GM23338 (cell line): ENCODE data around the gene FAM181B.

ENCODE experiments used
- CREB1 ChIP-seq: fragments of 250-450 bp; sonication (Bioruptor Pico); IDR thresholded peaks from 2 replicates; pipeline ENCODE4 v1.5.0; 2020; ENCODE audit warnings: low read depth, mild to moderate bottlenecking, moderate library complexity
- CTCF ChIP-seq, 2 experiments: fragments of 200-600 bp in 1 of 2; sonication (generic) in 1 of 2; conservative IDR thresholded peaks; 2 replicates each; pipeline versions ENCODE4 v1.5.1 to v1.6.1; 2016 to 2017; ENCODE audit warnings: antibody characterized with exemption in 2 of 2, low read depth in 2 of 2, mild to moderate bottlenecking in 2 of 2, moderate library complexity in 1 of 2
- ETS1 ChIP-seq: IDR thresholded peaks from 2 replicates; pipeline ENCODE4 v1.6.1; 2016; ENCODE audit warnings: antibody characterized with exemption
- EZH2 ChIP-seq: fragments of 200-600 bp; sonication (generic); IDR thresholded peaks from one replicate; pipeline ENCODE4 v1.8.0; 2017; ENCODE audit warnings: antibody characterized with exemption, mild to moderate bottlenecking, low read depth; ENCODE audit not compliant: unreplicated experiment
- POLR2AphosphoS5 ChIP-seq: IDR thresholded peaks from 2 replicates; pipeline ENCODE4 v1.6.1; 2016; ENCODE audit warnings: antibody characterized with exemption, low read depth
- REST ChIP-seq: IDR thresholded peaks from one replicate; pipeline ENCODE4 v1.6.1; 2018; ENCODE audit warnings: antibody characterized with exemption; ENCODE audit not compliant: unreplicated experiment

- no peak for TF ChIP-seq REST
- TF ChIP-seq CTCF (conservative IDR thresholded peaks at IDR 0.05; ENCODE audit: low read depth in 2 of 2) = no peak
- TF ChIP-seq POLR2AphosphoS5 = no peak
- no peak for TF ChIP-seq CREB1 (CRISPR knock-in tag)
- TF ChIP-seq ETS1 = no peak
- TF ChIP-seq EZH2 = no peak
Measured at GRCh38 chr11:82752801-82753200, 19.1 kb upstream of the FAM181B start.
